Esophagus muscularis mucosa (tissue), 3 donors: ENCODE results near the gene GNAO1.

Source experiments
- CTCF ChIP-seq, 3 experiments: fragments of 200-600 bp in 2 of 3; fragments of 450-650 bp in 1 of 3; sonication (generic) in 2 of 3; IDR thresholded peaks; one replicate each; pipeline ENCODE4 v1.5.1; 2017 to 2019; ENCODE audit warnings: antibody characterized with exemption in 3 of 3, mild to moderate bottlenecking in 2 of 3, moderate library complexity in 1 of 3
- POLR2A ChIP-seq: fragments of 450-650 bp; IDR thresholded peaks from one replicate; pipeline ENCODE4 v1.6.1; 2017; ENCODE audit warnings: antibody characterized with exemption, moderate library complexity, mild to moderate bottlenecking, low read depth

- TF ChIP-seq CTCF (IDR thresholded peaks at IDR 0.05) (no peak), POLR2A (no peak)
Measured at GRCh38 chr16:56260378-56261160, 69.3 kb downstream of the GNAO1 start.
